SU-DHL-6 (cell line): Measurements from ENCODE around the gene MYH4.

ENCODE experiments used
- H2AFZ ChIP-seq: fragments of 200-600 bp; sonication (generic); 2 replicates; pipeline ENCODE4 v1.6.1; 2014; ENCODE audit warnings: low read depth, mild to moderate bottlenecking, moderate library complexity, mixed read lengths, antibody characterized with exemption, low read length; ENCODE audit not compliant: severe bottlenecking
- H3F3A ChIP-seq: fragments of 200-600 bp; shearing (Covaris generic); 2 replicates; pipeline ENCODE4 v1.6.0; 2016; ENCODE audit warnings: antibody characterized with exemption, mild to moderate bottlenecking; ENCODE audit not compliant: insufficient read depth
- H3K27ac ChIP-seq: fragments of 200-600 bp; sonication (generic); 2 replicates; pipeline ENCODE4 v1.5.1; 2016; ENCODE audit warnings: low read depth, mild to moderate bottlenecking, low read length, moderate library complexity, mixed read lengths
- H3K27me3 ChIP-seq: fragments of 200-600 bp; sonication (generic), shearing (Covaris generic); 2 replicates; pipeline ENCODE4 v1.6.0; 2014; ENCODE audit warnings: mild to moderate bottlenecking, low read length
- H3K36me3 ChIP-seq: fragments of 200-600 bp; sonication (generic); 2 replicates; pipeline ENCODE4 v1.6.1; 2014; ENCODE audit warnings: mild to moderate bottlenecking, low read length, mixed read lengths
- H3K4me2 ChIP-seq: fragments of 300-600, 200-600 bp; shearing (Covaris generic), sonication (generic); 2 replicates; pipeline ENCODE4 v1.6.0; 2014; ENCODE audit warnings: low read length, low read depth, mild to moderate bottlenecking; ENCODE audit not compliant: poor library complexity, severe bottlenecking
- H3K4me3 ChIP-seq: fragments of 200-600 bp; sonication (generic); 2 replicates; pipeline ENCODE4 v1.5.1; 2014; ENCODE audit warnings: antibody characterized with exemption, low read length, mild to moderate bottlenecking, mixed read lengths; ENCODE audit not compliant: insufficient read depth, poor library complexity, severe bottlenecking
- H3K79me2 ChIP-seq: fragments of 200-600 bp; sonication (generic); 2 replicates; pipeline ENCODE4 v1.6.1; 2014; ENCODE audit warnings: mild to moderate bottlenecking, low read length, moderate library complexity; ENCODE audit not compliant: insufficient read depth
- H3K9ac ChIP-seq: fragments of 200-600 bp; sonication (generic); 2 replicates; pipeline ENCODE4 v1.7.0; 2014; ENCODE audit warnings: mild to moderate bottlenecking, low read length
- H3K9me2 ChIP-seq: fragments of 200-600 bp; sonication (generic); replicated peaks from 2 replicates; pipeline ENCODE4 v1.6.1; 2014; ENCODE audit warnings: low read length; ENCODE audit not compliant: insufficient read depth
- H3K9me3 ChIP-seq: fragments of 200-600 bp; sonication (generic); 2 replicates; pipeline ENCODE4 v1.6.1; 2014; ENCODE audit warnings: low read length, mixed read lengths; ENCODE audit not compliant: insufficient read depth
- H4K20me1 ChIP-seq: fragments of 200-600 bp; sonication (generic); 2 replicates; pipeline ENCODE4 v1.6.1; 2014; ENCODE audit warnings: low read depth, mild to moderate bottlenecking, antibody characterized with exemption, low read length, moderate library complexity, mixed read lengths
- EZH2phosphoT487 ChIP-seq: fragments of 200-600 bp; sonication (generic), shearing (Covaris generic); conservative IDR thresholded peaks from 2 replicates; pipeline ENCODE4 v1.6.1; 2018; ENCODE audit warnings: mild to moderate bottlenecking, antibody characterized with exemption, low read length, moderate library complexity, mixed read lengths
- TF ChIP-seq, protein P1 (sequence below): fragments of 200-600 bp; sonication (generic); IDR thresholded peaks from one replicate; pipeline ENCODE4 v1.5.1; 2017; ENCODE audit warnings: antibody characterized with exemption, mild to moderate bottlenecking, low read length, moderate library complexity; ENCODE audit not compliant: insufficient read depth, poor library complexity, severe bottlenecking

Gene MYH4

DNA sequence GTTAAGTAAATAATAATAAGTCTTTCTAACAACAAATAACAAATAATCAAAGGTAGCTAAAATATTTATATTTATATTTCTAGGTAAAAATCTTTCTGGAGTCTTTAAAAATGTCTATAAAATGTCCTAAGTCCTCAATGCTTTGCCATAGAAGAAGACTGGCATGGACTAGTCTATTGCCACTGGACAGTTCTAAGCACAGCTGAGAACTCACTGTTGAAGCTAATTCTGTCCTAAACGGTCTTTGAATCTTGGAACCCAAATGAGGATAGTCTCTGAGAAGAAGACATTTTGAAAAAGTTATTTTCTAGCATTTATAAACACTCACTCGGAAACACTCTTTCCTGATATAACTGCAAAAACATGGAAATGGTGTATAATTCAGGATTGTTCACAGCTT is 48.1 kb downstream of the MYH4 start:
- TF ChIP-seq, protein P1, sequence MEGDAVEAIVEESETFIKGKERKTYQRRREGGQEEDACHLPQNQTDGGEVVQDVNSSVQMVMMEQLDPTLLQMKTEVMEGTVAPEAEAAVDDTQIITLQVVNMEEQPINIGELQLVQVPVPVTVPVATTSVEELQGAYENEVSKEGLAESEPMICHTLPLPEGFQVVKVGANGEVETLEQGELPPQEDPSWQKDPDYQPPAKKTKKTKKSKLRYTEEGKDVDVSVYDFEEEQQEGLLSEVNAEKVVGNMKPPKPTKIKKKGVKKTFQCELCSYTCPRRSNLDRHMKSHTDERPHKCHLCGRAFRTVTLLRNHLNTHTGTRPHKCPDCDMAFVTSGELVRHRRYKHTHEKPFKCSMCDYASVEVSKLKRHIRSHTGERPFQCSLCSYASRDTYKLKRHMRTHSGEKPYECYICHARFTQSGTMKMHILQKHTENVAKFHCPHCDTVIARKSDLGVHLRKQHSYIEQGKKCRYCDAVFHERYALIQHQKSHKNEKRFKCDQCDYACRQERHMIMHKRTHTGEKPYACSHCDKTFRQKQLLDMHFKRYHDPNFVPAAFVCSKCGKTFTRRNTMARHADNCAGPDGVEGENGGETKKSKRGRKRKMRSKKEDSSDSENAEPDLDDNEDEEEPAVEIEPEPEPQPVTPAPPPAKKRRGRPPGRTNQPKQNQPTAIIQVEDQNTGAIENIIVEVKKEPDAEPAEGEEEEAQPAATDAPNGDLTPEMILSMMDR, result no peak
- TF ChIP-seq EZH2phosphoT487, result no peak
- no peaks in the 10 kb centered on the region for H3K36me3 ChIP-seq
- H3K27me3 ChIP-seq, result no peaks in the 10 kb centered on the region
- H4K20me1 ChIP-seq, result no peaks in the 10 kb centered on the region
- H3K79me2 ChIP-seq, result no peaks in the 10 kb centered on the region
- no peaks in the 10 kb centered on the region for H3K9me2 ChIP-seq
- no peak overlapping the region for H2AFZ ChIP-seq
- no peak overlapping the region for H3K4me2 ChIP-seq
- no peaks in the 10 kb centered on the region for H3K9me3 ChIP-seq
- no peak overlapping the region for H3K9ac ChIP-seq
- no peak overlapping the region for H3K4me3 ChIP-seq
- no peaks in the 10 kb centered on the region for H3F3A ChIP-seq
- H3K27ac ChIP-seq, result no peak overlapping the region

DNA sequence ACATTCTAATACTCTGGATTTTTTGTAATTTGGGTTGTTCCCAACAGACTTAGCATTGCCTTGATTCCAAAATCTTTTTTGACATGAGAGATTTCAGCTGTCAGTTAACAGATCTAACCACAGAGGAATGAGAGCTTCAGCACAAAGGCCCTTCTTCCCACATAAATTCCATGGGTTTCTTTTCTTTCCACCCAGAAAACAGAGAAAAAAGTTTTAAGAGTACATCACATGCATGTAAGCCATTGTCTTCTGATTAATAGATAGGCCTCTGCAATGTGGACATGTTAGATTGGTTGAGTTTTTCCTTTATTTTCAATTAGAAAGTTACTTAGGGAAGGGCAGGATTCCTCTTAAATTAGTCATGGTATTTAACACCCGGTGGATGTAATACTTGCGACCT is 48.5 kb downstream of the MYH4 start:
- H3K27me3 ChIP-seq, result no peaks in the 10 kb centered on the region
- no peaks in the 10 kb centered on the region for H3K9me2 ChIP-seq
- H3F3A ChIP-seq, result no peaks in the 10 kb centered on the region
- no peak overlapping the region for H2AFZ ChIP-seq
- no peaks in the 10 kb centered on the region for H3K9me3 ChIP-seq
- H3K79me2 ChIP-seq, result no peaks in the 10 kb centered on the region
- H3K4me2 ChIP-seq, result no peak overlapping the region
- H4K20me1 ChIP-seq, result no peaks in the 10 kb centered on the region
- no peak overlapping the region for H3K27ac ChIP-seq
- H3K9ac ChIP-seq, result no peak overlapping the region
- no peaks in the 10 kb centered on the region for H3K36me3 ChIP-seq
- H3K4me3 ChIP-seq, result no peak overlapping the region
- no peak for TF ChIP-seq EZH2phosphoT487
- TF ChIP-seq, protein P1, result no peak

DNA sequence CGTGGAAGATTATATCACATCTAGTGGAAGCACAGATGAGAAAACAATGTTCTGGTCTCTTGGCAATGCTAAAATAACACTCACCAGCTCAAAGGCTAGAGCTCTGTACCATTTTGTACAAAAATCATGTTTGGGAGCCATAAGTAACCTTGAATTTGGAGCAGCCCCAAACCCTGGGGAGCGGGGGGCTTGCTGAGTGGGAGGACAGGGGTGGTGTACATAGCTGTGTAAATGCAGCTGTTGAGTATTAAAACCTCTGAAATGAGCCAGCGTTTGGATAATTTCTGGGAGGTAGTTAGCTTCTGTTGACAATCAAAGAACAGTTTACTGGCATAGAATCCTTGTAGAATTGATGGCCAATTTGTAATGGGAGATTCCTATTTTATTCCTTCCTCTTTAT is 51.9 kb downstream of the MYH4 start:
- H3K27me3 ChIP-seq, result no peaks in the 10 kb centered on the region
- H2AFZ ChIP-seq, result no peak overlapping the region
- H3K4me3 ChIP-seq, result no peak overlapping the region
- H4K20me1 ChIP-seq, result no peaks in the 10 kb centered on the region
- H3K27ac ChIP-seq, result no peak overlapping the region
- no peaks in the 10 kb centered on the region for H3F3A ChIP-seq
- H3K9ac ChIP-seq, result no peak overlapping the region
- H3K9me2 ChIP-seq, result no peaks in the 10 kb centered on the region
- H3K9me3 ChIP-seq, result no peaks in the 10 kb centered on the region
- TF ChIP-seq, protein P1, result no peak
- no peak for TF ChIP-seq EZH2phosphoT487
- H3K79me2 ChIP-seq, result no peaks in the 10 kb centered on the region
- H3K4me2 ChIP-seq, result no peak overlapping the region
- H3K36me3 ChIP-seq, result no peaks in the 10 kb centered on the region
